Small intestine (tissue), 7 donors: ENCODE measurements around the gene P4HB. TPM values are rescaled to one million over a fixed set of nuclear protein-coding genes. Genes with fewer than 3 reads are reported as not detected.
"Not testable (repeated sequence)": the region's sequence is repeated elsewhere in the genome, so short reads cannot be mapped to it uniquely, and the experiment has no call there.

Experiments
- DNase-seq, 2 donors: peaks; one replicate each; pipeline versions ENCODE4 v3.0.0 to v3.0.0-alpha.2; 2013
- FAIRE-seq: peaks from 2 replicates; lab custom pipeline; 2012; peaks lifted over from hg19 to GRCh38; lab: Jason Lieb, UNC
- H3K27ac ChIP-seq, 3 donors: one replicate each; pipeline ENCODE4 v1.5.1; 2013; ENCODE audit warnings: low read length in 2 of 3, mild to moderate bottlenecking in 2 of 3, control low read depth in 1 of 3, inconsistent platforms in 1 of 3, low read depth in 1 of 3, moderate library complexity in 1 of 3
- H3K27me3 ChIP-seq, 3 donors: one replicate each; pipeline ENCODE4 v1.6.1; 2013; ENCODE audit warnings: low read length in 3 of 3, inconsistent platforms in 1 of 3; ENCODE audit not compliant: control insufficient read depth in 3 of 3, insufficient read depth in 3 of 3
- H3K36me3 ChIP-seq, 3 donors: one replicate each; pipeline ENCODE4 v1.6.1; 2013; ENCODE audit warnings: low read length in 3 of 3, inconsistent platforms in 1 of 3, low read depth in 1 of 3, mild to moderate bottlenecking in 1 of 3, moderate library complexity in 1 of 3; ENCODE audit not compliant: control insufficient read depth in 3 of 3, insufficient read depth in 2 of 3
- H3K4me1 ChIP-seq, 3 donors: one replicate each; pipeline ENCODE4 v1.6.1; 2013; ENCODE audit warnings: low read length in 2 of 3, inconsistent platforms in 1 of 3, low read depth in 1 of 3, mild to moderate bottlenecking in 1 of 3, moderate library complexity in 1 of 3; ENCODE audit not compliant: control insufficient read depth in 3 of 3, insufficient read depth in 2 of 3
- H3K4me3 ChIP-seq, 3 donors: one replicate each; pipeline ENCODE4 v1.5.1; 2013; ENCODE audit warnings: low read length in 3 of 3, control low read depth in 1 of 3, inconsistent platforms in 1 of 3, low read depth in 1 of 3, mild to moderate bottlenecking in 1 of 3, moderate library complexity in 1 of 3
- H3K9me3 ChIP-seq, 2 donors: one replicate each; pipeline ENCODE4 v1.6.1; 2013; ENCODE audit warnings: low read depth in 1 of 2, low read length in 1 of 2; ENCODE audit not compliant: control insufficient read depth in 2 of 2, insufficient read depth in 1 of 2
- WGBS, 3 donors: extraction: QIAGEN DNeasy Blood & Tissue Kit; methylation state at CpG; one replicate each; pipeline ENCODE4 v1.1.7; 2013; 5-methylcytosine and 5-hydroxymethylcytosine counted together
- polyA plus RNA-seq, 4 donors: library from polyadenylated mRNA; stranded (reverse) in 3 of 4; unstranded in 1 of 4; fragments of 200-250 nt in 3 of 4; fragments of 120-200 nt in 1 of 4; gene quantifications; one replicate each; pipeline versions ENCODE4 v1.2.1 to v1.2.3, GENCODE V29; 2013
- donor health status: healthy with polysubstance abuse.
- donor health status: control.
- donor health status: control.
- donor health status: Bipolar disorder and iron deficiency.
- donor health status: healthy.

P4HB gene
- polyA plus RNA-seq, 4 donors = 792 to 1,191 (median 1,005) TPM

DNA sequence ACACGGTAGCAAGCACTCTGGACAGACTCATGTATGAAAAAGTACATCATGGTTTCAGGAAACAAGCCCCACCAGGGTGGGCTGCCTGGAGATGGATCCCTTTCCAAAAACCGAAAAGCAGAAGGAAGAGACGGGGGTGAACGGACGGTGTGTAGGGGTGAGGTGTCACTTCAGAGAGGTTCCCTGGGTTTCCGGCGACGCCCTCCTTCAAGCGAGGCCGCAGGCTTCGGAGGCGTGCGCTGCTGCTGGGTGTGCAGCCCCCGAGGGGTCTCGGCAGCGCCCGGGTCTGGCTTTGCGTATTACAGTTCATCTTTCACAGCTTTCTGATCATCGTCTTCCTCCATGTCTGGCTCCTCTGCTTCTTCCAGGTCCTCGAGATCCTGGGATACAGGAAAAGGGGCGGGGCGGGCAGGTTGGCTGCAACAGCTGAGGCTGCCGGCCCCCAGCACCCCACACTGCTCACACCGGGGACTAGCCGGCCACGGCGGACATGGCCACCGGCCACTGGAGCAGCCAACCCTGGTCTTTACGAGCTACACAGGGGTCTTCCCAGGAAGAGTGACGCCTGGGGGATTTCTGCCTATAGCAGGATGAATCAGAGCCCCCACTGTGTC is 16.5 kb downstream of the P4HB start:
- no peak overlapping the region for H3K27ac ChIP-seq
- H3K27me3 ChIP-seq = no peaks in the 10 kb centered on the region
- 89 to 92% (median 90%) methylated on average over 30 of the region's 30 CpGs for WGBS, 3 donors
- no peak overlapping the region for H3K4me3 ChIP-seq
- no peaks in the 10 kb centered on the region for H3K9me3 ChIP-seq
- no peak for DNase-seq
- no peak for FAIRE-seq
- no peaks in the 10 kb centered on the region for H3K4me1 ChIP-seq
- peaks cover 25 to 77% (median 46%) of the 10 kb centered on the region in 3 donors for H3K36me3 ChIP-seq

DNA sequence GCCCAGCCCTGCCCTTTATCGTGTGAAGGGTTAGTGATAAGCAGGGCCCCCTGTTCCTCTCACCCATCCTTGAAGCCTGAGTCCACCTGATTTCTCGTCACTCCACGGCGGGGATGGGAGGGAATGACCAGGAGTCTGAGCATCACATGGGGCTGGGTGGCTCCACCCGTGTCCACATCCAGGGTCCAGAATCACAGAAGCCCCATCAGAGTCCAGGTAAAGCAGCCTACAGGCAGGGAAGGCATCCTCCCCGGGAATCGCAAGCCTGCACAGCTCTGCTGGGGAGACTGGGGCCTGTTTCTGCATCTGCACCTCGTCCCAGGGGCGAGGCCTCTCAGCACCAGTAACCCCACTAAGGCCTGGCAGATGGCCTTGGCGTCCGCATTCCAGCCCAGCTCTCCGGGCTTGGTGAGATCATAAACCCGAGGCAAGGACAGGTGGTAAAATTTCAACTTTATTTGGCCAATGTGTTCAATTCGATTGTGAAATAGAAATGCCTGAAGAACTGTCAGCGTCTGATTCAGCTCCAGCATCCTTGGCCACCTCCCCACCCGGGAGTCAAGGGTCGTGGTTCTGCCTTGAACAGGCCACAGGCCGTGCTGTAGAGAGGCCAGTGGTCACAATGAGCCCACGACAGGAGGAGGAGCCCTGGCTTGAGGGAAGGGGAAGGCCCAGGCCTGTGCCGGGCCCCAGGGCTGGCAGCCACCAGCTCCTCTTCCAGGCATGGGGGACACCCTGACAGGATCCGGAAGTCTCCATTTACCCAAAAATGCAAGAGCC is 17.4 kb downstream of the P4HB start:
- Histone ChIP-seq H3K27me3 (no peaks in the 10 kb centered on the region), H3K36me3 (peaks cover 23 to 70% (median 43%) of the 10 kb centered on the region in 3 donors), H3K27ac (no peak overlapping the region), H3K9me3 (no peaks in the 10 kb centered on the region), H3K4me1 (no peaks in the 10 kb centered on the region), H3K4me3 (no peak overlapping the region)
- 53 to 70% (median 64%) methylated on average over 20 to 21 of the region's 21 CpGs for WGBS, 3 donors
- FAIRE-seq (no peak), DNase-seq (no peak)

DNA sequence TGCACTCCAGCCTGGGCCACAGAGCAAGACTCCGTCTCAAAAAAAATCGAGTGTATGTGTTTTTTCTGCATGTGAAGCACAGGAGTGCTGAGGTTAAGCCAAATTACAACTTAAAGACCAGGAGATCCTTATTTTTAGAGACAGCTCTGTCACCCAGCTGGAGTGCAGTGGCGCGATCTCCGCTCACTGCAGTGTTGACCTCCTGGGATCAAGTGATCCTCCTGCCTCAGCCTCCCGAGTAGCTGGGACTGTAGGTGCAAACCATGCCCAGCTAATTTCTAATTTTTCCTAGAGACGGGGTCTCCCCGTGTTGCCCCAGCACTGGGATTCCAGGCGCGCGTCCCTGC is 18.0 kb downstream of the P4HB start:
- 91 to 94% (median 92%) methylated on average over 11 of the region's 11 CpGs for WGBS, 3 donors
- Histone ChIP-seq H3K4me1 (no peaks in the 10 kb centered on the region), H3K36me3 (peaks cover 22 to 64% (median 41%) of the 10 kb centered on the region in 3 donors), H3K27me3 (no peaks in the 10 kb centered on the region), H3K9me3 (no peaks in the 10 kb centered on the region), H3K27ac (no peak overlapping the region), H3K4me3 (no peak overlapping the region)
- DNase-seq = no peak
- no peak for FAIRE-seq

DNA sequence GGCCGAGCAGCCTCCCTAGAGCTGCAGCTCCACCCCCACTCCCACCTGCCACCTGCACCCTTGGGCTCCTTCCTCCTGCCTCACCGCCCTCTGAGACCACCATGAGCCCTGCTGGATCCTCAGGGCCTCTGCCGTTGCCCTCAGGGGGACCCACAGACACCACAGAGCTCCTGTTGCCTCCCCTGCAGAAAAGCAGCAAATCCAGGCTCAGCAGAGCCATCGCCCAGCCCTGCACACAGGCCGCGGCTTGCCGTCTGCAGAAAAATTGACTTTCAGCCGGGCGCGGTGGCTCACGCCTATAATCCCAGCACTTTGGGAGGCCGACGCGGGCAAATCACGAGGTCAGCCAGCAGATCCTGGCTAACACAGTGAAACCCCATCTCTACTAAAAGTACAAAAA is 18.5 kb downstream of the P4HB start:
- 40 to 72% (median 55%) methylated on average over 15 of the region's 15 CpGs for WGBS, 3 donors
- DNase-seq (no peak), FAIRE-seq (no peak)
- Histone ChIP-seq H3K36me3 (peaks cover 18 to 59% (median 38%) of the 10 kb centered on the region in 3 donors), H3K27ac (no peak overlapping the region), H3K27me3 (no peaks in the 10 kb centered on the region), H3K4me1 (no peaks in the 10 kb centered on the region), H3K9me3 (no peaks in the 10 kb centered on the region), H3K4me3 (no peak overlapping the region)

DNA sequence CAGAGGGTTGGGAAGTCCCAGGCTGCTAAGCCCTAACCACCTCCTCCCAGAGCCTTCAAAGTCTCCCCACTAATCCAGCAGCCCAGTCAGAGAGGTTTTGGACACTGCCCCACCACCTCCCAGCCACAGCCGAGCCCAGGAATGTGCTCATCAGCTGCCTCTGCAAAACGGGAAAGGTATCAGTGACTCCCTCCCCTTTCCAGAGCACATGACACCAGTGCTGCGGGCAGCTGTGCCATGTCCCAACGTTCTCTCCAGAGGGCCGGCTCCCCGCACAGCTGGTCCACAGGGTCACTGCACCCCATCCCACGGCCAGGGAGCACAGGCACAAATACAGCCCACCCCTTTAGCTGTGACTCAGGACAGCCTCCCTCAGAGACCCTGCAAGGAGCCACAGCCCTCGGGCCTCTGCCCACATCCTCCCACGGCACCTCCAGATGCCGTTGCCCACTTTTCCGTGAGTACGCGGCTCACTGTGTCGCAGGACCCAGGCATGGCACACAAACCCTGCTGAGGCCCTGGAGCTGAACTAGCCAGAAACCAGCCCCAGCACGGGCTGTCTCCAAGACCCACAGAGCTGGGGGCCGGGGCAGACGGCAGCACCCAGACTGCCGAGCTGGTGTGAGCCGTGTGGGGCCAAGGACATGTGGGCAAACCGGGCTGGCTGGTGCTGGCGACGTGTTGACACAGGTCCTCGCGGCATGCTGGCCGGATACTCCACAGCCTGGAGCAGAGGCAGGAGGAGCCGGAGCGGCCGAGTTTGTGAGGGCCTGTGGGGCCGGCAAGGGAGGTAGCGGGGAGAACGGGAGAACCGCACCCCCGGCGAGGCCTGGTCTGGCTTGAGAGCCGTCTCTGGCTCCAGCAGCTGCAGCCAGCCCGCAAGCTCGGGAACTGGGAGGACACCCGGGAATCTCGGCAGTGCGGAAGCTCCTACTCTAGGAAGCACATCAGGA is 19.2 kb downstream of the P4HB start:
- H3K4me3 ChIP-seq = no peak overlapping the region
- no peak for FAIRE-seq
- no peak overlapping the region for H3K27ac ChIP-seq
- DNase-seq = no peak
- no peaks in the 10 kb centered on the region for H3K4me1 ChIP-seq
- peaks cover 14 to 52% (median 30%) of the 10 kb centered on the region in 3 donors for H3K36me3 ChIP-seq
- no peaks in the 10 kb centered on the region for H3K27me3 ChIP-seq
- 77 to 83% (median 78%) methylated on average over 40 of the region's 40 CpGs for WGBS, 3 donors
- H3K9me3 ChIP-seq = no peaks in the 10 kb centered on the region

DNA sequence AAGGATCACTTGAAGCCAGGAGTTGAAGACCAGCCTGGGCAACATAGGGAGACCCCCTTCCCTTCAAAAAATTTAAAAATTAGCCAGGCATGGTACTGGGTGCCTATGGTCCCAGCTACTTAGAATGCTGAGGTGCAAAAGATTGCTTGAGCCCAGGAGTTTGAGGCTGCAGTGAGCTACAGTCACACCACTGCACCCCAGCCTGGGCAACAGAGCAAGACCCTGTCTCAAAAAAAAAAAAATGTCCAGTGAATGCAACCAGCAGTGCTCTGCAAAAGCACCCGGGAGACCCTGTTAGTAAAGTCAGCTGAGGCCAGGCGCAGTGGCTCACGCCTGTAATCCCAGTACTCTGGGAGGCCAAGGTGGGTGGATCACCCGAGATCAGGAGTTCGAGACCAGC is 20.3 kb downstream of the P4HB start:
- H3K36me3 ChIP-seq = peaks cover 6 to 41% (median 22%) of the 10 kb centered on the region in 3 donors
- not testable (repeated sequence) for H3K27me3 ChIP-seq, H3K27ac ChIP-seq, H3K9me3 ChIP-seq, H3K4me3 ChIP-seq, DNase-seq, H3K4me1 ChIP-seq, FAIRE-seq
- WGBS, 3 donors = 92 to 96% (median 94%) methylated on average over 5 of the region's 5 CpGs

DNA sequence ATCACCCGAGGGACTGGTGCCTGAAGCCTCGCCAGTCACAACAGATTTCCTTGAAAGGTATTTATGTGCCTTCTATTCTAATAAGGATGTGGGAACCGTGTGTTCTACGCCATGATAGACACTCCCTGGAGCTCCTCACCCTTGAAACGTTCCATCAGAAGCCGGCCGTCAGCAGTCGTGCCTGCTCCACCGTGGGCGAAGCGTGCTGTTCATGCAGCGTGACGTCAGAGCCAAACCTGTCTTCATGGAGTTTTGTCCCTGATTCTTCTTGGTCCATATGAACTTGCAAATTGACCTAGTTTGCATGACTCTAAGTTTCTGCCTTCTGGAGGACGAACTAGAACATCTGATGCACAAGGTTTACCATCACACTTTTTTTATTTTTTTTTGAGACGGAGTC is 21.0 kb downstream of the P4HB start:
- DNase-seq (no peak), FAIRE-seq (no peak)
- no peaks in the 10 kb centered on the region for H3K27me3 ChIP-seq
- no peaks in the 10 kb centered on the region for H3K4me1 ChIP-seq
- peaks cover 0 to 38% (median 15%) of the 10 kb centered on the region in 3 donors for H3K36me3 ChIP-seq
- H3K9me3 ChIP-seq = no peaks in the 10 kb centered on the region
- no peak overlapping the region for H3K27ac ChIP-seq
- no peak overlapping the region for H3K4me3 ChIP-seq
- 83 to 84% (median 83%) methylated on average over 15 of the region's 15 CpGs for WGBS, 3 donors

DNA sequence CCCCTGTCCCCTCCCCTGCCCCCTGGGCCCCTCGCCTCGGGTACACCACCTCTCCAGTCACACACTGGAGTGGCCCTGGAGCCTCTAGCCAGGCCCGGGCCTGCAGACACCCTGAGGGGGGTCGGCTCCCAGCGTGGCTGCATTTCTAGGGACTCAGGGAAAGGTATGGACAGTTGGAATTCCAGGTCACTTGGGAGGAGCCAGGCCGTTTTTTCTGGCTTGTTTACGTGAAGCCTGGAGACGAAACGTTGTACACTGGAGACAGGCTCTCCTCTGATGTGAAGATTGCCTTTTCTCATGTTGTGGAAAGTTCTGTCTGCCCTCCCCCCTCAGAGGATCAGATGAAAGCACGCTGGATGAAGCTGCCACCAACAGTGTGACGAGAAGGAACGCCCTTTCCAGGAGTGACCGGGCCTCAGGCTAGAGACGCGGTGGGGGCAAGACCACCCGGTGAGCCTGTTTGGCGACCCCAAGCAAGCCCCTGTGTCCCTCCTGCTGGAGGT is 21.5 kb downstream of the P4HB start:
- Histone ChIP-seq H3K4me1 (peaks cover 0 to 3% (median 0%) of the 10 kb centered on the region in 3 donors), H3K27me3 (no peaks in the 10 kb centered on the region), H3K36me3 (peaks cover 0 to 33% (median 11%) of the 10 kb centered on the region in 3 donors), H3K4me3 (no peak overlapping the region), H3K9me3 (no peaks in the 10 kb centered on the region), H3K27ac (no peak overlapping the region)
- WGBS, 3 donors = 53 to 72% (median 64%) methylated on average over 17 of the region's 17 CpGs
- FAIRE-seq (no peak), DNase-seq (no peak)
